ENCODE results near the gene TLR9. TPM values are rescaled to one million over a fixed set of nuclear protein-coding genes. Genes with fewer than 3 reads are reported as not detected.

Gene TLR9
- total and polyA plus RNA-seq, 9 of the 15 experiments (the other 6 are each of a cell fraction or from before 2014, with no cell fraction given): not detected

GRCh38 chr3:52248816-52249547, 23.5 kb upstream of the TLR9 start (continued):
- TF ChIP-seq CHD7 (IDR thresholded peaks at IDR 0.05; ENCODE audit: low read depth, low read length) (no peak), RCOR1 (IDR thresholded peaks at IDR 0.05; ENCODE audit: borderline replicate concordance in 1 of 2, low read depth in 2 of 2, low read length in 2 of 2) (peak in 1 of 2 experiments; percentile 54; a peak in 1 of 4 replicates), IRF9 (tag; IDR thresholded peaks at IDR 0.05) (no peak), POU5F1 (IDR thresholded peaks at IDR 0.05; ENCODE audit: borderline replicate concordance, low read depth, low read length, partially characterized antibody) (no peak), ELF1 (tag; IDR thresholded peaks at IDR 0.05) (no peak), ZNF507 (tag; conservative IDR thresholded peaks at IDR 0.05) (no peak), KDM1A (IDR thresholded peaks at IDR 0.05) (peak; percentile 55 to 66; a peak in 2 of 4 replicates), BMI1 (IDR thresholded peaks at IDR 0.05; ENCODE audit: low read length) (0 out of 2 replicates have a peak, but pooled peaks have one; percentile 43), CC2D1A (IDR thresholded peaks at IDR 0.05) (no peak), SNIP1 (IDR thresholded peaks at IDR 0.05; ENCODE audit: low read depth) (no peak), MCM2 (IDR thresholded peaks at IDR 0.05; ENCODE audit: low read depth) (no peak), CSDE1 (IDR thresholded peaks at IDR 0.05) (peak in 1 of 2 experiments; percentile 52; a peak in 1 of 4 replicates), NONO (IDR thresholded peaks at IDR 0.05; ENCODE audit: low read depth in 2 of 2, low read length in 1 of 2) (no peak), KLF1 (tag; IDR thresholded peaks at IDR 0.05) (no peak)

Data from K562 (cell line).